HepG2 (cell line): ENCODE data around the gene C21orf58. TPM values are rescaled to one million over a fixed set of nuclear protein-coding genes. Genes with fewer than 3 reads are reported as not detected.

ENCODE experiments used
- ATM ChIP-seq: fragments of 450-650 bp; IDR thresholded peaks from 2 replicates; pipeline ENCODE4 v1.7.1; 2017; ENCODE audit warnings: mild to moderate bottlenecking, borderline replicate concordance
- ELF1 ChIP-seq: sonication (generic); formaldehyde crosslinking; IDR thresholded peaks from 2 replicates; pipeline ENCODE4 v1.4.0; 2020; ENCODE audit warnings: missing genetic modification reagents
- HOXD1 ChIP-seq: sonication (generic); formaldehyde crosslinking; IDR thresholded peaks from 2 replicates; pipeline ENCODE4 v1.5.0; 2020; ENCODE audit warnings: missing genetic modification reagents
- KDM2A ChIP-seq: sonication (generic); formaldehyde crosslinking; IDR thresholded peaks from 2 replicates; pipeline ENCODE4 v1.4.0; 2020; ENCODE audit warnings: low read depth, missing genetic modification reagents, borderline replicate concordance
- NR0B2 ChIP-seq: sonication (generic); formaldehyde crosslinking; IDR thresholded peaks from 2 replicates; pipeline ENCODE4 v1.4.0; 2020; ENCODE audit warnings: mild to moderate bottlenecking, missing genetic modification reagents
- NR1H2 ChIP-seq: sonication (generic); formaldehyde crosslinking; IDR thresholded peaks from 2 replicates; pipeline ENCODE4 v1.8.1; 2022; ENCODE audit warnings: low read depth, missing genetic modification reagents, borderline replicate concordance
- POLR2G ChIP-seq: fragments of 200-400 bp; formaldehyde crosslinking; IDR thresholded peaks from 2 replicates; pipeline ENCODE4 v1.6.1; 2018; ENCODE audit warnings: mild to moderate bottlenecking, low read depth, low read length, moderate library complexity
- SALL1 ChIP-seq: sonication (generic); formaldehyde crosslinking; IDR thresholded peaks from 2 replicates; pipeline ENCODE4 v1.8.0; 2022; ENCODE audit warnings: mild to moderate bottlenecking, missing genetic modification reagents
- STAG1 ChIP-seq: sonication (generic); formaldehyde crosslinking; IDR thresholded peaks from 2 replicates; pipeline ENCODE4 v1.4.0; 2020; ENCODE audit warnings: missing genetic modification reagents
- ZBED4 ChIP-seq: sonication (generic); formaldehyde crosslinking; IDR thresholded peaks from 2 replicates; pipeline ENCODE4 v1.4.0; 2020; ENCODE audit warnings: missing genetic modification reagents, borderline replicate concordance
- ZC3H13 ChIP-seq: sonication (generic); formaldehyde crosslinking; IDR thresholded peaks from 2 replicates; pipeline ENCODE4 v1.8.1; 2023; ENCODE audit warnings: mild to moderate bottlenecking, missing genetic modification reagents, moderate library complexity
- ZMAT5 ChIP-seq: sonication (generic); formaldehyde crosslinking; IDR thresholded peaks from 2 replicates; pipeline ENCODE4 v1.5.0; 2020; ENCODE audit warnings: mild to moderate bottlenecking, low read depth, missing genetic modification reagents, borderline replicate concordance
- ZMYM2 ChIP-seq: sonication (generic); formaldehyde crosslinking; IDR thresholded peaks from 2 replicates; pipeline ENCODE4 v1.8.0; 2022; ENCODE audit warnings: mild to moderate bottlenecking, missing genetic modification reagents
- ZNF550 ChIP-seq: sonication (generic); formaldehyde crosslinking; IDR thresholded peaks from 2 replicates; pipeline ENCODE4 v1.4.0; 2020; ENCODE audit warnings: mild to moderate bottlenecking, missing genetic modification reagents, borderline replicate concordance
- ZNF552 ChIP-seq: sonication (generic); formaldehyde crosslinking; IDR thresholded peaks from 2 replicates; pipeline ENCODE4 v1.9.0; 2022; ENCODE audit warnings: missing genetic modification reagents, mild to moderate bottlenecking, borderline replicate concordance
- ZNF564 ChIP-seq: sonication (generic); formaldehyde crosslinking; IDR thresholded peaks from 2 replicates; pipeline ENCODE4 v1.8.1; 2023; ENCODE audit warnings: mild to moderate bottlenecking, missing genetic modification reagents
- ZNF691 ChIP-seq: sonication (generic); formaldehyde crosslinking; IDR thresholded peaks from 2 replicates; pipeline ENCODE4 v1.4.0; 2020; ENCODE audit warnings: missing genetic modification reagents, low read depth, mild to moderate bottlenecking, borderline replicate concordance
- polyA plus RNA-seq, 8 experiments: library from polyadenylated mRNA; depleted of rRNA in 3 of 8; stranded (reverse) in 7 of 8; unstranded in 1 of 8; fragments of >200 nt; fragmentation: Illumina TruSeq in 4 of 8; extraction: Trizol in 4 of 8; gene quantifications; 2 replicates each; pipeline versions ENCODE4 v1.2.1 to v1.2.3, GENCODE V29; 2011 to 2016; ENCODE audit warnings: low read depth in 4 of 8, missing spikeins in 1 of 8, mixed read lengths in 1 of 8; ENCODE audit not compliant: insufficient read depth in 1 of 8
- total RNA-seq, 5 experiments: library from RNA; depleted of rRNA; stranded (reverse); fragments of >200 nt; fragmentation: Illumina TruSeq; extraction: Trizol; gene quantifications; 2 replicates each; pipeline ENCODE4 v1.2.3, GENCODE V29; 2016; ENCODE audit warnings: low read depth in 1 of 5
- TF ChIP-seq, protein P1 (sequence below): sonication (generic); formaldehyde crosslinking; IDR thresholded peaks from 2 replicates; pipeline ENCODE4 v1.5.1; 2020; ENCODE audit warnings: mild to moderate bottlenecking, missing genetic modification reagents, borderline replicate concordance

C21orf58 gene
- total and polyA plus RNA-seq, 2 of the 13 experiments (the other 11 are each of a cell fraction or from before 2014, with no cell fraction given), result 3.5 to 6.8 TPM

- no peak for TF ChIP-seq ZBED4 (CRISPR knock-in tag)
- TF ChIP-seq ZNF552 (CRISPR knock-in tag), result no peak
- peak; percentile 63; the same call in 1 of the 2 replicates for TF ChIP-seq SALL1
- TF ChIP-seq KDM2A (CRISPR knock-in tag), result no peak; the same call in 1 of the 2 replicates
- no peak for TF ChIP-seq ZMYM2 (CRISPR knock-in tag)
- peak; percentile 91 for TF ChIP-seq ELF1 (CRISPR knock-in tag)
- TF ChIP-seq, protein P1, sequence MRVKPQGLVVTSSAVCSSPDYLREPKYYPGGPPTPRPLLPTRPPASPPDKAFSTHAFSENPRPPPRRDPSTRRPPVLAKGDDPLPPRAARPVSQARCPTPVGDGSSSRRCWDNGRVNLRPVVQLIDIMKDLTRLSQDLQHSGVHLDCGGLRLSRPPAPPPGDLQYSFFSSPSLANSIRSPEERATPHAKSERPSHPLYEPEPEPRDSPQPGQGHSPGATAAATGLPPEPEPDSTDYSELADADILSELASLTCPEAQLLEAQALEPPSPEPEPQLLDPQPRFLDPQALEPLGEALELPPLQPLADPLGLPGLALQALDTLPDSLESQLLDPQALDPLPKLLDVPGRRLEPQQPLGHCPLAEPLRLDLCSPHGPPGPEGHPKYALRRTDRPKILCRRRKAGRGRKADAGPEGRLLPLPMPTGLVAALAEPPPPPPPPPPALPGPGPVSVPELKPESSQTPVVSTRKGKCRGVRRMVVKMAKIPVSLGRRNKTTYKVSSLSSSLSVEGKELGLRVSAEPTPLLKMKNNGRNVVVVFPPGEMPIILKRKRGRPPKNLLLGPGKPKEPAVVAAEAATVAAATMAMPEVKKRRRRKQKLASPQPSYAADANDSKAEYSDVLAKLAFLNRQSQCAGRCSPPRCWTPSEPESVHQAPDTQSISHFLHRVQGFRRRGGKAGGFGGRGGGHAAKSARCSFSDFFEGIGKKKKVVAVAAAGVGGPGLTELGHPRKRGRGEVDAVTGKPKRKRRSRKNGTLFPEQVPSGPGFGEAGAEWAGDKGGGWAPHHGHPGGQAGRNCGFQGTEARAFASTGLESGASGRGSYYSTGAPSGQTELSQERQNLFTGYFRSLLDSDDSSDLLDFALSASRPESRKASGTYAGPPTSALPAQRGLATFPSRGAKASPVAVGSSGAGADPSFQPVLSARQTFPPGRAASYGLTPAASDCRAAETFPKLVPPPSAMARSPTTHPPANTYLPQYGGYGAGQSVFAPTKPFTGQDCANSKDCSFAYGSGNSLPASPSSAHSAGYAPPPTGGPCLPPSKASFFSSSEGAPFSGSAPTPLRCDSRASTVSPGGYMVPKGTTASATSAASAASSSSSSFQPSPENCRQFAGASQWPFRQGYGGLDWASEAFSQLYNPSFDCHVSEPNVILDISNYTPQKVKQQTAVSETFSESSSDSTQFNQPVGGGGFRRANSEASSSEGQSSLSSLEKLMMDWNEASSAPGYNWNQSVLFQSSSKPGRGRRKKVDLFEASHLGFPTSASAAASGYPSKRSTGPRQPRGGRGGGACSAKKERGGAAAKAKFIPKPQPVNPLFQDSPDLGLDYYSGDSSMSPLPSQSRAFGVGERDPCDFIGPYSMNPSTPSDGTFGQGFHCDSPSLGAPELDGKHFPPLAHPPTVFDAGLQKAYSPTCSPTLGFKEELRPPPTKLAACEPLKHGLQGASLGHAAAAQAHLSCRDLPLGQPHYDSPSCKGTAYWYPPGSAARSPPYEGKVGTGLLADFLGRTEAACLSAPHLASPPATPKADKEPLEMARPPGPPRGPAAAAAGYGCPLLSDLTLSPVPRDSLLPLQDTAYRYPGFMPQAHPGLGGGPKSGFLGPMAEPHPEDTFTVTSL, result no peak
- TF ChIP-seq NR1H2, result no peak
- no peak for TF ChIP-seq ZC3H13
- no peak for TF ChIP-seq ZNF564 (CRISPR knock-in tag)
- no peak for TF ChIP-seq ZNF691 (CRISPR knock-in tag)
- peak; percentile 65; the same call in 1 of the 2 replicates for TF ChIP-seq NR0B2 (CRISPR knock-in tag)
- no peak for TF ChIP-seq HOXD1
- no peak for TF ChIP-seq STAG1 (CRISPR knock-in tag)
- no peak for TF ChIP-seq ZMAT5 (CRISPR knock-in tag)
- TF ChIP-seq POLR2G, result peak; percentile 40; the same call in 1 of the 2 replicates
- TF ChIP-seq ATM, result no peak
- TF ChIP-seq ZNF550, result no peak
Observed at GRCh38 chr21:46295996-46296752, 27.5 kb downstream of the C21orf58 start (continued).
